ENCODE data around the gene HARBI1. TPM values are rescaled to one million over a fixed set of nuclear protein-coding genes. Genes with fewer than 3 reads are reported as not detected.

HARBI1 gene
- total RNA-seq, 1 donor from 2014 or later: 3.5 TPM

GRCh38 chr11:46565232-46565840 lies 51.7 kb downstream of the HARBI1 start:
- intact Hi-C loops (cut with DNase I): no loop called here

GRCh38 chr11:46564459-46564858 lies 52.6 kb downstream of the HARBI1 start:
- ATAC-seq (no peak), DNase-seq (ENCODE audit: missing footprints) (no peak)
- intact Hi-C loops (cut with DNase I): no loop called here

More at GRCh38 chr11:46565232-46565840, 51.7 kb downstream of the HARBI1 start:
- DNase-seq (ENCODE audit: missing footprints) (no peak), ATAC-seq (no peak)

GRCh38 chr11:46562527-46562926 lies 54.5 kb downstream of the HARBI1 start:
- DNase-seq (ENCODE audit: missing footprints) (no peak), ATAC-seq (no peak)
- intact Hi-C loops (cut with DNase I): no loop called here

GRCh38 chr11:46560300-46560991 lies 56.6 kb downstream of the HARBI1 start:
- intact Hi-C loops (cut with DNase I): no loop called here
- DNase-seq (ENCODE audit: missing footprints) (no peak), ATAC-seq (peak; percentile 60)

- DNase-seq (ENCODE audit: missing footprints) (no peak), ATAC-seq (no peak)
- intact Hi-C loops (cut with DNase I): loop anchor here (5.0 kb wide), 1 partner anchor 32 kb away; the partner anchor contains the start of gene AMBRA1
These were observed 57.2 kb downstream of the HARBI1 start for GRCh38 chr11:46559815-46560214.

GRCh38 chr11:46557684-46558151 lies 59.3 kb downstream of the HARBI1 start:
- ATAC-seq: no peak
- intact Hi-C loops (cut with DNase I): loop anchor here (5.0 kb wide), 1 partner anchor 35 kb away; the partner anchor contains the start of gene AMBRA1
- no peak for DNase-seq (ENCODE audit: missing footprints)

- ATAC-seq (no peak), DNase-seq (ENCODE audit: missing footprints) (no peak)
- intact Hi-C loops (cut with DNase I): loop anchor here (5.0 kb wide), 1 partner anchor 37 kb away; the partner anchor contains the start of gene AMBRA1
These were observed 61.6 kb downstream of the HARBI1 start for GRCh38 chr11:46555267-46556054.

- ATAC-seq (peak; percentile 57), DNase-seq (ENCODE audit: missing footprints) (no peak)
- intact Hi-C loops (cut with DNase I): loop anchor here (5.0 kb wide), 1 partner anchor 38 kb away; the partner anchor contains the start of gene AMBRA1
These were observed 62.5 kb downstream of the HARBI1 start for GRCh38 chr11:46554213-46555147.

- ATAC-seq: no peak
- intact Hi-C loops (cut with DNase I): no loop called here
- DNase-seq (ENCODE audit: missing footprints): no peak
These were observed 63.2 kb downstream of the HARBI1 start for GRCh38 chr11:46553814-46554212.

Other genes with a start within 250 kb of the HARBI1 start
- gene MDK, start 235.6 kb downstream of the HARBI1 start, total RNA-seq: 3.2 TPM
- gene CHRM4, start 225.5 kb downstream of the HARBI1 start, total RNA-seq: not detected
- 14.8 TPM for gene AMBRA1, start 23.2 kb downstream of the HARBI1 start, total RNA-seq
- 39.4 TPM for gene ATG13, start 326 bp upstream of the HARBI1 start, total RNA-seq
- 68.4 TPM for gene ARHGAP1, start 83.4 kb upstream of the HARBI1 start, total RNA-seq
- gene ZNF408, start 83.8 kb upstream of the HARBI1 start, total RNA-seq: 6.0 TPM
- not detected for gene F2, start 102.0 kb upstream of the HARBI1 start, total RNA-seq
- 70.3 TPM for gene CKAP5, start 229.1 kb upstream of the HARBI1 start, total RNA-seq